NCI-H2227 treated with DMSO at 0.1 percent for 48 hours (cell line): ENCODE data around the gene GPS1.

ENCODE experiments used
- DNase-seq: peaks from one replicate; lab custom pipeline; 2025; lab: John Stamatoyannopoulos, UW

Gene GPS1

DNA sequence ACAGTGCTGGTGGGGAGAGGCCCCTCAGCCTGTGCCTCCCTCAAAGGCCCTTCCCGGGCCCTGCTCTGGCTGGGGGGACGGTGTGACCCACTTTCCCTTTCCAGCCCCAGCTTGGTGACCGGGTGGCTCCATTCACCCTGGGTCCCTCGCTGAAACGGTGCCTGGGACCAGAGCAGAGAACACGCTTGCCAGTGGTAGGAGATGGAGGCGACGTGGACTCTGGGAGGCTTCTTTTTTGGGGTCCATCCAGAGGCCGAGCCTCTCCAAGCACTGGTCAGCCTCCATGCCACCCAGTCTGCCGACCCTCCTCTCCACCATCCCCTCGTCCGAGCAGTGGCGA, 36.8 kb upstream of the GPS1 start:
- no peak for DNase-seq

GRCh38 chr17:82015311-82015971, 36.3 kb upstream of the GPS1 start:
- DNase-seq: no peak

- no peak for DNase-seq
Observed at GRCh38 chr17:82016061-82016874, 35.4 kb upstream of the GPS1 start.

DNA sequence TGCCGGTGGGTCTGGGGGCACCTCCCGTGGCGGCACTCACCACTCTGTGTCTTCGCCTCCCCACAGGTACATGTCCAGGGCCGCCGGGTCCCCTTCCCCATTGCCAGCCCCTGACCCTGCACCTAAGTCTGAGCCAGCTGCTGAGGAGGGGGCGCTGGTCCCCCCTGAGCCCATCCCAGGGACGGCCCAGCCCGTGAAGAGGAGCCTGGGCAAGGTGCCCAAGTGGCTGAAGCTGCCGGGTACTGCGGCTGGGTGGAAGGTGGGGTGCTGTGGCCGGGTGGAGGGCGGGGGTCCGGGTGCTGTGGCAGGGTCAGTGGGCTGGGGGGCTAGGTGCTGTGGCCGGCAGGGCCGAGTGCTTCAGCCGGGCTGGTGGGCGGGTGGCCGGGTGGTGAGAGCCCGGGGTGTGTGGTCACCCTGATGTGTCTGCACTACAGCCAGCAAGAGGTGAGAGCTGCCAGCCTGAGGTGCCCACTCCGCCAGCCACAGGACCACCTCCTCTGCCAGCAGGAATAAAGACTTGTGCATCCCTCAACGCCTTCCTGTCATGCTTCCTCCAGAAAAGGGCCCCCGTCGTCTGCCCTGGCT, 34.7 kb upstream of the GPS1 start:
- no peak for DNase-seq

- no peak for DNase-seq
Observed at GRCh38 chr17:82017612-82018151, 34.0 kb upstream of the GPS1 start.

DNA sequence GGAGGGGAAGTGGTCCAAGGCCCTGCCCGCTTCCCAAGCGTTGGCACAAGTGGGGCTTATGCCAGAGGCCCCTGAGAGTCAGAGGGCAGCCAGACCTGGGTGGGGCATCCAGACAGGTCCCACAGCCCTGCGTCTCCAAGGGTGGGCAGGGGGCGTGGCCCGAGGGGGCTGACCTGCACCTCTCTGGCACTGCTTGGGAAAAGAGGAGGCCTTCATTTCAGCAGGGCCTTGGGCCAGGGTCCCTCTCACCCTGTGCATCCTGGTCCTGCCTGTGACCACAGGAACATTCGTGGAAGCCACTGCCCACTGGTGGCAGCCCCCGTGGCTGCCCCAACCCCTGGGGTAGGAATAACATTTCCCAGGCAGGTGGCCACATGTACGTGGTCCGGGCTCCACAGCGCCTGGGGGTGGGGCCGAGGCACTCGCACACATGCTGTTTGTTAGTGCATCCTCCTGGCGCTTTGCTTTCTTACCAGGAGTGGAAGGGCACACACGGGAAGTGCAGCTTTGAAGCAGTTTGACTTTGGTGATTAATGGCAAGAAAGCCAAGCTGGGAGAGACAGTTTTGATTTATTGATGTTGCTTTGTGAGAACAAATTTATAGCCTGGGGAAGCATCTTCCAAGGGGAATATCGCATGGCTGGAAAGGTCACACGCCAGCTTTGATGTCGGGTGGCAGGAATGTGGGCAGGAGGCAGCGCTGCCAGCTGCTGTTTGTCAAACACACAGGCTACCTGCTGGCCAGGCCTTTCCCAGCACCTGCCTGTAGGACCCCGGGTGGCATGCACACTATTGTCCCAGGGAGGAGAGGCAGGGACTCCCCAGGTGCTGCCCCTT, 33.3 kb upstream of the GPS1 start:
- DNase-seq: peak; percentile 40

DNA sequence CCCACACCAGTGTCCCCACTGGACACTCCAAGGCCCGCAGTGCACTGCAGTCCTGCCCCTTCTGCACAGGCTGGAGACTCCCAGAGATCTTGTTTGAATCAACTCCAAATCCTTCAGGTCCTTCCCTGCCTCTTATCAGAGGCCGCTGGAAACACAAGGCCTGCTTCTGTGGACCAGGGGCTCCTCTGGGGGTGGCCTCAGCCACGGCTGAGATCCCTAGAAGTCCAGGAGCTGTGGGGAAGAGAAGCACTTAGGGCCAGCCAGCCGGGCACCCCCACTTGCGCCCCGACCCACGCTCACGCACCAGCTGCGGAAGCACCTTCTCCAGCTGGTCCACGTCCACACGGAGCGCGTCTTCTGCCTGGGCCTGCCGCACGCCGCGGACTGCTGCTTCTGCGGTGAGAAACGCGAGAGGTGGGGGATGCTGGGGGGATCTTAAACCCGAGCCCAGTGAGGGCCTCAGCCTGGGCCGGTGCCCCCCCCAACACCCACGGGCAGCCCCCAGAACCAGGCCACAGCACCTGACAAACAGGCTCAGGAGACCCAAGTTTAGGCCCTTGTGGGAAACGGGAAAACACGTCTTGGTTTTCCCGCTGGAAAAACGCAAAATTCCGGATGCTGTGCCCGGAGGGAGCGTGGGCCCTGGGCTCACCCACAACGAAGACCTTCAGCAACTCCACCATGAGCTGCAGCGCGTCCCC, 32.6 kb upstream of the GPS1 start:
- no peak for DNase-seq

DNA sequence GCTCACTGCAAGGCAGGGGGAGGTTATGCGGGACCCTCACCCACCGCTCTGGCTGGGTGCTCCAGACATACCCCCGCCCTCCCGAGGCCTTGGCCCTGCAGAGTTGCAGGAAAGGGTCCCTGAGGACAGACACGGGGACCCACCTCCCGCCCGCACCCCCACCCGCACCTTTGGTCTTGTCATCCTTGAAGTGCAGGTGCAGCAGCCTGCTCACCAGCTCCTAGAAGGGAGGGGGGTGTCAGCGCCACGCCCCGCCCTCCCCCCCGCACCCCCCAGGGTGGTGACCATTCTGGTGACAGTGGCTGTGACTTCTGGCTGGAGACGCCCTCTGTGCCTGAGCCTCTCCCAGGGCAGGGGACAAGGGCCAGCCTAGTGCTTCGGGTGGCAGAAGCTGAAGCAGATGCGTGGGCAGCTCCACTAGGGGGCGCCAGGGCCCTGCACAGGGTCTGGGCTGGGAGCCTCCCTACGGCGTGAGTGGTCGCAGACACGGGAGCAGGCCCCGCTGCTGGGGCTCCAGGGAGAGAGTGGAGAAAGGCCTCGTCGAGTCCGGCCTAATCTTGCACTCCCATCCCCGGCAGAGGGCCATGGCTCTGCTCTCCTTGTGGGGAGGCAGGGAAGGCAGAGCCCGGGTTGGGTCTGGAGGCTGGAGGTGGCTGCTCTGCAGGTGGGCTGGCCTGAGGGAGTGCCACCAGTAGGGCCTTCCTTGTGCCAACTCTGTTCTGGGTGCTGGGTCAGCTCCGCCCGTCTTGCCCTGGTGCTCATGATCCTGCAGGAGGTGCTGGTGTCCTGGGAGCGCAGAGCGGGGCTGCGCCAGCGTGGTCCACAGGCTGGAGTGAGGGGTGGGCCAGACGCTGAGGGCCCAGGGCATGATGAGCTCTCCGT, 31.8 kb upstream of the GPS1 start:
- no peak for DNase-seq

- DNase-seq: no peak
Observed at GRCh38 chr17:82020572-82021106, 31.1 kb upstream of the GPS1 start.

- DNase-seq: no peak
Observed at GRCh38 chr17:82021107-82021899, 30.4 kb upstream of the GPS1 start.

- DNase-seq: no peak
Observed at GRCh38 chr17:82021900-82022309, 29.8 kb upstream of the GPS1 start.

GRCh38 chr17:82022310-82022980, 29.3 kb upstream of the GPS1 start, which contains the start of gene CENPX:
Gene CENPX, minus strand, starts transcription at chr17:82022878. Its CDS starts 17 bp downstream, at chr17:82022861.
- DNase-seq: no peak

- peak; percentile 99 for DNase-seq
Observed at GRCh38 chr17:82022981-82023446, 28.7 kb upstream of the GPS1 start, which contains the start of gene LRRC45. Gene LRRC45, plus strand, starts transcription at chr17:82023305. Its CDS starts 339 bp downstream, at chr17:82023644.

GRCh38 chr17:82023447-82024241, 28.1 kb upstream of the GPS1 start:
- DNase-seq: no peak

DNA sequence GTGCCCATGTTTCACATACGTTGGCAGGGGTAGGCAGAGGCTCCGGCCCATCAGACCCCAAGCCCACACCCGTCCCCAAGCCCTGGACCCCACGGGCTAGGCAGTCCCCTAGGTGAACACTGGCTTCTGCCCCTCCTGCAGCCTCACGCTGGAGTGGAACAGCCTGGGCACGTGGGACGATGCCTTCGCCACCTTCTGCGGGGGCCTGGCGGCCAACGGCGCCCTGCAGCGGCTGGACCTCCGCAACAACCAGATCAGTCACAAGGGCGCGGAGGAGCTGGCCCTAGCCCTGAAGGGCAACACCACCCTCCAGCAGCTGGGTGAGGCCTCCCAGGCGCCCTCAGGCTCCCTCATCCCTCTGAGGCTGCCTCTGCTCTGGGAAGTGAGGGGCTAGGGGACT, 26.8 kb upstream of the GPS1 start:
- DNase-seq: no peak

DNA sequence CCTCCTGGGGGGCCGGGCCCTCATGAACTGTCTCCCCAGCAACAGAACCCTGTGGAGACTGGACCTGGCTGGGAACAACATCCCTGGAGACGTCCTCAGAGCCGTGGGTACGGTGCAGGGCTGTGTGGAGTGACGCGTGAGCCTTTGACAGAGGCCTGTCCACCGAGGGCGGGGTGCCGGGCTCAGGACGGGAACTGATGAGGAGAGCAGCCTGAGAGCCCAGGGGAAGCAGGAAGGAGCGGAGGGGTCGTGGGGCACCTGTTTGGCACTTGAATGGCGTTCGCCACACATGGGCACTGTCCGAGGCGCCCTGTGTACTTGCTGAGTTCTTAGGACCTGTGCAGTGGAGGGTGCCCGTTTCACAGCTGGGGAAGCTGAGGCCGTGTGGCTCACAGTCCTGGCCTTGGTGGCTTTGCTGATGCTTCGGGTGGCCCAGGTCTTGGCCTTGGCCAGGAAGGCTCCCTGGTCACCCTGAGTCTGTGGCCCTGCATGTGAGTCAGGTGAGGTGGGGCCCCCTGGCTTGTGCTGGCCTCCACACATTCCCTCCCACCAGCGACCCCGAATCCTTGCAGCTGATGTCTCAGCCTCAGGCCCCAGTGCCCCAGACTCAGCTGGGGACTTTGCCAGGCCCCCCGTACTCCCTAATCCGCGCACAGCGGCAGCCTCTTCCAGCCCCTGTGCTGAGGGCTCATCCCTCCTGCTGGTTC, 26.1 kb upstream of the GPS1 start:
- no peak for DNase-seq

GRCh38 chr17:82028246-82028645, 23.5 kb upstream of the GPS1 start:
- DNase-seq: no peak
